ENCODE measurements around the gene TLE3.

Gene TLE3

GRCh38 chr15:70044168-70044567 is 53.5 kb downstream of the TLE3 start:
- Histone ChIP-seq H3K27me3 (no peaks in the 10 kb centered on the region), H3K9me3 (no peaks in the 10 kb centered on the region), H3K4me2 (no peak overlapping the region), H3K27ac (no peak overlapping the region), H4K20me1 (no peaks in the 10 kb centered on the region), H3K36me3 (no peaks in the 10 kb centered on the region), H3K4me3 (no peak overlapping the region), H3K9ac (no peak overlapping the region), H3K4me1 (no peaks in the 10 kb centered on the region)
- TF ChIP-seq Cebpa-rat (IDR thresholded peaks at IDR 0.05): no peak

- Histone ChIP-seq H3K36me3 (no peaks in the 10 kb centered on the region), H3K4me1 (no peaks in the 10 kb centered on the region), H3K4me3 (no peak overlapping the region), H3K27me3 (no peaks in the 10 kb centered on the region), H3K27ac (no peak overlapping the region), H4K20me1 (no peaks in the 10 kb centered on the region), H3K9ac (no peak overlapping the region), H3K9me3 (no peaks in the 10 kb centered on the region), H3K4me2 (no peak overlapping the region)
- no peak for TF ChIP-seq Cebpa-rat (IDR thresholded peaks at IDR 0.05)
Measured at GRCh38 chr15:70043590-70043989, 54.1 kb downstream of the TLE3 start.

- no peak overlapping the region for H3K4me3 ChIP-seq
- no peak overlapping the region for H3K4me2 ChIP-seq
- H3K27me3 ChIP-seq: no peaks in the 10 kb centered on the region
- no peaks in the 10 kb centered on the region for H4K20me1 ChIP-seq
- H3K9ac ChIP-seq: no peak overlapping the region
- no peaks in the 10 kb centered on the region for H3K9me3 ChIP-seq
- no peak for TF ChIP-seq Cebpa-rat (IDR thresholded peaks at IDR 0.05)
- H3K4me1 ChIP-seq: no peaks in the 10 kb centered on the region
- no peaks in the 10 kb centered on the region for H3K36me3 ChIP-seq
- H3K27ac ChIP-seq: no peak overlapping the region
Measured at GRCh38 chr15:70042553-70043214, 55.0 kb downstream of the TLE3 start.

- H3K27ac ChIP-seq: no peak overlapping the region
- H3K27me3 ChIP-seq: no peaks in the 10 kb centered on the region
- TF ChIP-seq Cebpa-rat (IDR thresholded peaks at IDR 0.05): no peak
- H3K4me3 ChIP-seq: no peak overlapping the region
- no peak overlapping the region for H3K9ac ChIP-seq
- no peak overlapping the region for H3K4me2 ChIP-seq
- H3K4me1 ChIP-seq: no peaks in the 10 kb centered on the region; the same call in 1 of the 2 replicates
- no peaks in the 10 kb centered on the region for H4K20me1 ChIP-seq
- H3K36me3 ChIP-seq: no peaks in the 10 kb centered on the region
- no peaks in the 10 kb centered on the region for H3K9me3 ChIP-seq
Measured at GRCh38 chr15:70039917-70040316, 57.8 kb downstream of the TLE3 start.

- H3K9me3 ChIP-seq: no peaks in the 10 kb centered on the region
Measured at GRCh38 chr15:70038730-70039392, 58.9 kb downstream of the TLE3 start.

GRCh38 chr15:70037292-70037640 is 60.5 kb downstream of the TLE3 start:
- no peak for TF ChIP-seq Cebpa-rat (IDR thresholded peaks at IDR 0.05)
- Histone ChIP-seq H3K4me3 (no peak overlapping the region), H4K20me1 (no peaks in the 10 kb centered on the region), H3K9me3 (no peaks in the 10 kb centered on the region), H3K36me3 (no peaks in the 10 kb centered on the region), H3K27ac (no peak overlapping the region), H3K4me1 (no peaks in the 10 kb centered on the region; the same call in 1 of the 2 replicates), H3K27me3 (no peaks in the 10 kb centered on the region), H3K4me2 (no peak overlapping the region), H3K9ac (no peak overlapping the region)

More at GRCh38 chr15:70038730-70039392, 58.9 kb downstream of the TLE3 start:
- Histone ChIP-seq H4K20me1 (no peaks in the 10 kb centered on the region), H3K9ac (no peak overlapping the region), H3K4me3 (no peak overlapping the region), H3K27me3 (no peaks in the 10 kb centered on the region), H3K36me3 (no peaks in the 10 kb centered on the region), H3K27ac (no peak overlapping the region), H3K4me2 (no peak overlapping the region), H3K4me1 (no peaks in the 10 kb centered on the region; the same call in 1 of the 2 replicates)
- no peak for TF ChIP-seq Cebpa-rat (IDR thresholded peaks at IDR 0.05)

- H3K27ac ChIP-seq: no peak overlapping the region
- H3K27me3 ChIP-seq: no peaks in the 10 kb centered on the region
- no peaks in the 10 kb centered on the region for H4K20me1 ChIP-seq
- no peak overlapping the region for H3K9ac ChIP-seq
- no peaks in the 10 kb centered on the region for H3K36me3 ChIP-seq
- no peak for TF ChIP-seq Cebpa-rat (IDR thresholded peaks at IDR 0.05)
- H3K4me2 ChIP-seq: no peak overlapping the region
- no peaks in the 10 kb centered on the region for H3K9me3 ChIP-seq
- H3K4me1 ChIP-seq: no peaks in the 10 kb centered on the region; the same call in 1 of the 2 replicates
- H3K4me3 ChIP-seq: no peak overlapping the region
Measured at GRCh38 chr15:70036585-70037291, 61.0 kb downstream of the TLE3 start.

GRCh38 chr15:70035719-70036077 is 62.0 kb downstream of the TLE3 start:
- H3K4me3 ChIP-seq: no peak overlapping the region
- no peak overlapping the region for H3K27ac ChIP-seq
- H3K36me3 ChIP-seq: no peaks in the 10 kb centered on the region
- H3K9me3 ChIP-seq: no peaks in the 10 kb centered on the region
- no peak overlapping the region for H3K4me2 ChIP-seq
- no peaks in the 10 kb centered on the region for H4K20me1 ChIP-seq
- H3K4me1 ChIP-seq: no peaks in the 10 kb centered on the region; the same call in 1 of the 2 replicates
- no peak for TF ChIP-seq Cebpa-rat (IDR thresholded peaks at IDR 0.05)
- no peak overlapping the region for H3K9ac ChIP-seq
- H3K27me3 ChIP-seq: no peaks in the 10 kb centered on the region

- Histone ChIP-seq H3K9ac (no peak overlapping the region), H3K4me2 (no peak overlapping the region), H3K27ac (no peak overlapping the region), H4K20me1 (no peaks in the 10 kb centered on the region), H3K4me3 (no peak overlapping the region), H3K27me3 (no peaks in the 10 kb centered on the region), H3K9me3 (no peaks in the 10 kb centered on the region), H3K4me1 (no peaks in the 10 kb centered on the region; the same call in 1 of the 2 replicates), H3K36me3 (no peaks in the 10 kb centered on the region)
- no peak for TF ChIP-seq Cebpa-rat (IDR thresholded peaks at IDR 0.05)
Measured at GRCh38 chr15:70035051-70035718, 62.5 kb downstream of the TLE3 start.

GRCh38 chr15:70034596-70034995 is 63.1 kb downstream of the TLE3 start:
- Histone ChIP-seq H3K36me3 (no peaks in the 10 kb centered on the region), H3K4me1 (peaks cover 1% of the 10 kb centered on the region; the same call in 1 of the 2 replicates), H3K9ac (no peak overlapping the region), H4K20me1 (no peaks in the 10 kb centered on the region), H3K4me3 (no peak overlapping the region), H3K4me2 (no peak overlapping the region), H3K27ac (no peak overlapping the region), H3K9me3 (no peaks in the 10 kb centered on the region), H3K27me3 (no peaks in the 10 kb centered on the region)
- TF ChIP-seq Cebpa-rat (IDR thresholded peaks at IDR 0.05): no peak

Measured in BLaER1 (cell line).